Measurements from ENCODE around the gene NFIA.
"Not testable (repeated sequence)": the region's sequence is repeated elsewhere in the genome, so short reads cannot be mapped to it uniquely, and the experiment has no call there.

NFIA gene

GRCh38 chr1:61061601-61062000 lies 20.8 kb upstream of the NFIA start:
- H3K4me1 ChIP-seq (ENCODE audit: control insufficient read depth, insufficient read depth, low read length); H3K36me3 ChIP-seq (ENCODE audit: control insufficient read depth, insufficient read depth, low read length); DNase-seq (ENCODE audit: low read depth, low spot score); H3K27ac ChIP-seq (ENCODE audit: low read length); H3K4me3 ChIP-seq (ENCODE audit: low read length); H3K9me3 ChIP-seq (ENCODE audit: control insufficient read depth, insufficient read depth, low read length); H3K27me3 ChIP-seq (ENCODE audit: control insufficient read depth, insufficient read depth, low read length): not testable (repeated sequence)
- WGBS (ENCODE audit: insufficient coverage, insufficient read length), result no CpG with 5 or more reads among the region's 4 CpGs

GRCh38 chr1:61064673-61065072 lies 17.7 kb upstream of the NFIA start:
- Histone ChIP-seq H3K4me1 (ENCODE audit: control insufficient read depth, insufficient read depth, low read length) (no peaks in the 10 kb centered on the region), H3K27ac (ENCODE audit: low read length) (no peak overlapping the region), H3K9me3 (ENCODE audit: control insufficient read depth, insufficient read depth, low read length) (no peaks in the 10 kb centered on the region), H3K27me3 (ENCODE audit: control insufficient read depth, insufficient read depth, low read length) (no peaks in the 10 kb centered on the region), H3K4me3 (ENCODE audit: low read length) (no peak overlapping the region), H3K36me3 (ENCODE audit: control insufficient read depth, insufficient read depth, low read length) (no peaks in the 10 kb centered on the region)
- no peak for DNase-seq (ENCODE audit: low read depth, low spot score)
- WGBS (ENCODE audit: insufficient coverage, insufficient read length), result no CpG with 5 or more reads among the region's 1 CpG

GRCh38 chr1:61067446-61068019 lies 14.8 kb upstream of the NFIA start:
- Histone ChIP-seq H3K27me3 (ENCODE audit: control insufficient read depth, insufficient read depth, low read length) (peaks cover 3% of the 10 kb centered on the region; the same call in 1 of the 2 replicates), H3K4me1 (ENCODE audit: control insufficient read depth, insufficient read depth, low read length) (no peaks in the 10 kb centered on the region), H3K4me3 (ENCODE audit: low read length) (no peak overlapping the region), H3K36me3 (ENCODE audit: control insufficient read depth, insufficient read depth, low read length) (no peaks in the 10 kb centered on the region), H3K9me3 (ENCODE audit: control insufficient read depth, insufficient read depth, low read length) (no peaks in the 10 kb centered on the region), H3K27ac (ENCODE audit: low read length) (no peak overlapping the region)
- no peak for DNase-seq (ENCODE audit: low read depth, low spot score)
- no CpG with 5 or more reads among the region's 4 CpGs for WGBS (ENCODE audit: insufficient coverage, insufficient read length)

GRCh38 chr1:61070054-61070453 lies 12.3 kb upstream of the NFIA start:
- no peaks in the 10 kb centered on the region for H3K9me3 ChIP-seq (ENCODE audit: control insufficient read depth, insufficient read depth, low read length)
- WGBS (ENCODE audit: insufficient coverage, insufficient read length), result no CpG with 5 or more reads among the region's 4 CpGs
- no peaks in the 10 kb centered on the region for H3K36me3 ChIP-seq (ENCODE audit: control insufficient read depth, insufficient read depth, low read length)
- H3K27ac ChIP-seq (ENCODE audit: low read length), result no peak overlapping the region
- no peak overlapping the region for H3K4me3 ChIP-seq (ENCODE audit: low read length)
- DNase-seq (ENCODE audit: low read depth, low spot score), result no peak
- H3K4me1 ChIP-seq (ENCODE audit: control insufficient read depth, insufficient read depth, low read length), result no peaks in the 10 kb centered on the region
- peaks cover 3% of the 10 kb centered on the region; the same call in 1 of the 2 replicates for H3K27me3 ChIP-seq (ENCODE audit: control insufficient read depth, insufficient read depth, low read length)

GRCh38 chr1:61071205-61072130 lies 10.9 kb upstream of the NFIA start:
- H3K9me3 ChIP-seq (ENCODE audit: control insufficient read depth, insufficient read depth, low read length), result no peaks in the 10 kb centered on the region
- H3K4me1 ChIP-seq (ENCODE audit: control insufficient read depth, insufficient read depth, low read length), result no peaks in the 10 kb centered on the region
- no peak overlapping the region for H3K27ac ChIP-seq (ENCODE audit: low read length)
- no peak for DNase-seq (ENCODE audit: low read depth, low spot score)
- H3K36me3 ChIP-seq (ENCODE audit: control insufficient read depth, insufficient read depth, low read length), result no peaks in the 10 kb centered on the region
- no peak overlapping the region for H3K4me3 ChIP-seq (ENCODE audit: low read length)
- WGBS (ENCODE audit: insufficient coverage, insufficient read length), result no CpG with 5 or more reads among the region's 6 CpGs
- H3K27me3 ChIP-seq (ENCODE audit: control insufficient read depth, insufficient read depth, low read length), result peaks cover 3% of the 10 kb centered on the region; the same call in 1 of the 2 replicates

- WGBS (ENCODE audit: insufficient coverage, insufficient read length), result no CpG with 5 or more reads among the region's 5 CpGs
Measured at GRCh38 chr1:61073871-61074270, 8.5 kb upstream of the NFIA start.

GRCh38 chr1:61075833-61076232 lies 6.5 kb upstream of the NFIA start:
- H3K4me1 ChIP-seq (ENCODE audit: control insufficient read depth, insufficient read depth, low read length); H3K27ac ChIP-seq (ENCODE audit: low read length); H3K4me3 ChIP-seq (ENCODE audit: low read length); H3K36me3 ChIP-seq (ENCODE audit: control insufficient read depth, insufficient read depth, low read length); H3K9me3 ChIP-seq (ENCODE audit: control insufficient read depth, insufficient read depth, low read length); DNase-seq (ENCODE audit: low read depth, low spot score): not testable (repeated sequence)
- no CpG with 5 or more reads among the region's 16 CpGs for WGBS (ENCODE audit: insufficient coverage, insufficient read length)
- H3K27me3 ChIP-seq (ENCODE audit: control insufficient read depth, insufficient read depth, low read length), result peaks cover 17% of the 10 kb centered on the region

More at GRCh38 chr1:61073871-61074270, 8.5 kb upstream of the NFIA start:
- Histone ChIP-seq H3K4me3 (ENCODE audit: low read length) (no peak overlapping the region), H3K36me3 (ENCODE audit: control insufficient read depth, insufficient read depth, low read length) (no peaks in the 10 kb centered on the region), H3K4me1 (ENCODE audit: control insufficient read depth, insufficient read depth, low read length) (0 out of 2 replicates have a peak, but pooled peaks cover 2% of the 10 kb centered on the region), H3K9me3 (ENCODE audit: control insufficient read depth, insufficient read depth, low read length) (no peaks in the 10 kb centered on the region), H3K27me3 (ENCODE audit: control insufficient read depth, insufficient read depth, low read length) (peaks cover 7% of the 10 kb centered on the region), H3K27ac (ENCODE audit: low read length) (no peak overlapping the region)
- no peak for DNase-seq (ENCODE audit: low read depth, low spot score)

GRCh38 chr1:61076728-61077675 lies 5.4 kb upstream of the NFIA start:
- H3K9me3 ChIP-seq (ENCODE audit: control insufficient read depth, insufficient read depth, low read length), result no peaks in the 10 kb centered on the region
- H3K4me1 ChIP-seq (ENCODE audit: control insufficient read depth, insufficient read depth, low read length), result peaks cover 3% of the 10 kb centered on the region; the same call in 1 of the 2 replicates
- DNase-seq (ENCODE audit: low read depth, low spot score), result no peak
- no CpG with 5 or more reads among the region's 49 CpGs for WGBS (ENCODE audit: insufficient coverage, insufficient read length)
- H3K36me3 ChIP-seq (ENCODE audit: control insufficient read depth, insufficient read depth, low read length), result no peaks in the 10 kb centered on the region
- H3K27ac ChIP-seq (ENCODE audit: low read length), result no peak overlapping the region
- peak overlapping the region; percentile 44; the same call in 1 of the 2 replicates for H3K4me3 ChIP-seq (ENCODE audit: low read length)
- peaks cover 22% of the 10 kb centered on the region for H3K27me3 ChIP-seq (ENCODE audit: control insufficient read depth, insufficient read depth, low read length)

- WGBS (ENCODE audit: insufficient coverage, insufficient read length), result no CpG with 5 or more reads among the region's 19 CpGs
- H3K27me3 ChIP-seq (ENCODE audit: control insufficient read depth, insufficient read depth, low read length), result peaks cover 23% of the 10 kb centered on the region
Measured at GRCh38 chr1:61077676-61078541, 4.5 kb upstream of the NFIA start.

More at GRCh38 chr1:61077676-61078541, 4.5 kb upstream of the NFIA start:
- peak overlapping the region; percentile 7; the same call in 1 of the 2 replicates for H3K4me3 ChIP-seq (ENCODE audit: low read length)
- no peak overlapping the region for H3K27ac ChIP-seq (ENCODE audit: low read length)
- H3K9me3 ChIP-seq (ENCODE audit: control insufficient read depth, insufficient read depth, low read length), result no peaks in the 10 kb centered on the region
- H3K36me3 ChIP-seq (ENCODE audit: control insufficient read depth, insufficient read depth, low read length), result no peaks in the 10 kb centered on the region
- DNase-seq (ENCODE audit: low read depth, low spot score), result peak; percentile 94
- H3K4me1 ChIP-seq (ENCODE audit: control insufficient read depth, insufficient read depth, low read length), result peaks cover 3% of the 10 kb centered on the region; the same call in 1 of the 2 replicates
